HG03457 (cell line): Measurements from ENCODE around the gene KNCN.

Source experiments
- ATAC-seq: cut with Tn5 transposase; IDR thresholded peaks from one replicate; pipeline ENCODE4 v1.9.1; 2021; ENCODE audit warnings: moderate number of reproducible peaks; ENCODE audit not compliant: unreplicated experiment

Gene KNCN

DNA sequence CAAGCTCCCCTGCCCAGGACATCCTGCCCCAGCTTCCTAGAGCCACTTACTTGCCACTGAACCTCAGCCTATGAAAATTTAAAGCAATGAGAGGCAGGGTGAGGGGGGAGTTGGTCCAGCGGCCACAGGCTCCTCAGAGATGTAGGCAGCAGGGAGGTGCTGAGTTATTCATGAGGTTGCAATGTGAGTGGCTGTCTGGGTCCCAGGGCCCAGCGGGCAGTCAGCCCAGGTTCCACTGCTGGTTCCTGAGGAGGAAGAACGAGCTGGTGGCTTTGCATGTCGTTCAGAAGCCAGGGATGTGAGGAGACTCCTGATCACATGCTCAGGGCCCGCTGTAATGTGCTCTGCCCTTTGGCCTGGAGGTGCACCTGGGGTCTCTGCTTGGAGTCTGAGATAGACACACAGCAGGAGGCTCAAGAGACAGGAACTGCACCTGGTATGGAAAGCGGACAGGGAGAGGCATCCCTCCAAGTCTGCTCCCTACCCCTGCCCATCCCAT lies at the start of gene KNCN:
Gene KNCN (minus strand): TSS at position 51 of the 499 bp plus-strand sequence. CDS start 432 bp downstream, outside the sequence.
- ATAC-seq = no peak

GRCh38 chr1:46599059-46599970 lies 47.9 kb upstream of the KNCN start:
- ATAC-seq = no peak

GRCh38 chr1:46596846-46597245 lies 45.4 kb upstream of the KNCN start:
- no peak for ATAC-seq

DNA sequence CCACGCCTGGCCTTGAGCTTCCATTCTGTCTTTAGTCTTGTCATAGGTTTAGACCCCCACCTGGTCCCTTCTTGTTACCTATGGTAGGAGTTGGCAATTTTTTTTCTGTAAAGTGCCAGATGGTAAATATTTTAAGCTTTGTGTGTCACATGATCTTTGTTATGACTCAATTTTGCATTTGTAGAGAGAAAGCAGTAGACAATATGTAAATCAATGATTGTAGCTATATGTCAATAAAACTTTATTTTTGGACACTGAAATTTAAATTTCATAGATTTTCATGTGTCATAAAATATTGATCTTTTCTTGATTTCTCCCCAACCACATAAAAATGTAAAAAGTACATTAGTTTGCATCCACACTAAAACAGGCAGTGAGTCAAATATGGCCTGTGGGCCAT lies 44.6 kb upstream of the KNCN start:
- no peak for ATAC-seq

DNA sequence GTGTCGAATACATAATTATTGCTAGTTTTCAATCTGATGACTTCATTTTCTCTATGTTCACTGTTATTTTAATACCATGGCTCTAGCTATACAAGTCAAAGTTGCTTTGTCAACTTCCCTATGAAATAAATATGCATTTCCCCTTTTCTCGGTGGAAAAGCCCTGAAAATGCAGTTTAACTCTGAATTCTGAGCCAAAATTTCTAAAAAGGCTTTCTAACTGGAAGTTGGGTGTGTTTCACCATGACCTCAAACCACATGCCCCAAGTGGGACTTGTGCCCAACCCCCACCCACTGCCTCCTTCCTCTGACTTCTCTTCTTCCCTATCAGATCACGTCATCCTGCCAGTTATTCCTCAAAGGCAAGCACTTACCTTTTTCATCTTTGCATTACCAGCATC lies 43.7 kb upstream of the KNCN start:
- no peak for ATAC-seq

DNA sequence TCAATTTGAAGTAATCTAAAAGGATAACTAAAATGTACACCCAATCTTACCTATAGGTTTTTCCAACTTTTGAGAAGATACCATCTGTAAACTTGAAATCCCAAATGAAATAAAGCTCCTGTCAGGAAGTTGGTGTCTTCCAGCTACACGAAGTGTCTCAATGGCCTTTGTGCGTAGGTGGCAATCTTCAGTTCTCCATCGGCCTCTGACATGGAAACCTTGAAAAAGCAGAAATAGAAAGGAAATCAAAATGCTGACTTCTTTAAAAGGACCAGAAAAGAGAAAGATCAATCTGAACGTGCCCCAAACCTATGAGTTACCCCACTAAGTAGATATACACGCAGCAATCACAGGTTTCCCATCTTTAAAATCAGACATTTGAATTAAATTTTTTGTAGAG lies 42.6 kb upstream of the KNCN start:
- no peak for ATAC-seq

DNA sequence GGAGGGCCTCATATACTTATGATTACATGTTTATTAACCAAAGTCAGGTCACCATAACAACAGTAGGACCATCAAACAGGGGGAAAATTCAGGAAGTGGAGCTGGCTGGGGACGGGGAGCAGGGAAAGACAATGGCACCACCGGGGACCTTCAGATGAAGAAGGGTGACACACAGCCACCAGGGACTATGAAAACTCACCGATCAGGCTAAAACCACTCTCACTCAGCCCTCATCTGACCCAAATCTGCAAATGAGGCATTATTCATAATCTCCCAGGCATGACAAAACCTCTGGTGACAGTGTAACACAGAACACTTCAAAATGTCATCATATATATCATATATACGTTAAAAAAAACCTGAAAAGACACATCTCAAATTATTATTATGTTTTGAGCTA lies 41.4 kb upstream of the KNCN start:
- ATAC-seq = no peak

GRCh38 chr1:46589529-46589928 lies 38.1 kb upstream of the KNCN start:
- no peak for ATAC-seq

DNA sequence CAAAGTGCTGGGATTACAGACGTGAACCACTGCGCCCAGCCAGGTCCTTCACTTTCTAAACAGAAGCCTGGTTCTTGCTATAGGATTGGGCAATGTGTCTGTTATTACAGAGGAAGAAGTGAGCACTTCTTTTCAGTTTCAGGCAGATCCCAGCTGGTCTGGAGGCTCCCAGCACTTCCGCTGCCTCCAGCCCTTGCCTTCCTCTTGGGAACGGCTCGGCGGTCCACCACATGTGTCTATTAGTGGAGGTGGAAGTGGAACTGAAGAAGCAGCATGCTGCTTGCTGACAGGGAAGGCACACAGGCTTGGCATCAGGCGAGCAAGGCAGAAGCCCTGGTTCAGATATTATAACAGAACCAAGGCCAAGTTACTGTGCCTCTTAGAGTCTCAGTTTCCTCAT lies 35.6 kb upstream of the KNCN start:
- no peak for ATAC-seq

DNA sequence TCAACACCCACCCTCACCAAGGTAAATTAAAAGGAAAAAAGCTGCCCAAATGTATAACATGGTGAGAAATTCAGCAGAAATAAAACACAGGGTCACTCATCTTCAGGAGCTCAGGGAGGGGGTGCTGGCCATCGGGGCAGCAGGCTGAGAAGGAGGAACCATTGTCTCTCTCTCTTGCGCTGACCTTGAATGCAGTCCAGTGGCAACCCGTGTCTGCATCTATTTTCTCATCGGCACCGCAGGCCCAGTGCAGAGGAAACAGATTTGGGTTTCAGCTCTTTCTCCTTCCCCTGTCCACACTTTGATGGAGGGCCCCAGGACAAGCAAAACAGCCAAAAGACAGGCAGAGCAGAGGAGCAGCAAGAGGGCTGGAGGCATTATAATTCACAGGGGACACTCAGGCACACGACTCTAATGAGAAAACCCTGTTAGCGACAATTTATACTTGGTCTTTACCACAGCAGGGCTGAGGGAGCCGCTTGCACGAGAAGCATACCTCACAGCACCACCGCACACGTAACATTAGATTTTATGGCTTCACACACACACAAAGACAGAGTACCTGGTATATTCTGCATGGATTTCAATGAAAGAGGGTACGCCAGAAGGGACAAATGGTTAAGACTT lies 34.0 kb upstream of the KNCN start:
- no peak for ATAC-seq

DNA sequence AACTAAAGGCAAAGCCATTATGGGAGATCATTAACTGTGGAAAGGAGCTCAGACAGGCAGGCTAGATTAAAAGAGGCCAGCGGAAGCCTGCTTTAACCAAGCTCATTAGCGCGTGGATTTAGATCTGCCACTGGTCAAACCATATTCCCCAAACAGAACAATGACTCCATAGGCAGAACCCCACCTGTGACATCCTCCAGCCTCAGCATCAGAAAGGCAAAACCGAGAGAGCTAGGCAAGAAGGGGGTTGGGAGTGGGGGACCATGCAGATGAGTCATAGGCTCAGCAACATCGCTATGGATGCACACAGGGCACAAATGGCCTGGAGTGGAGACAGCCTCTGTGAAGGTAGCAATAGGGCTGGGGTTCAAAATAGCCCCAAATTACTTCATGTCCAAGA lies 32.0 kb upstream of the KNCN start:
- ATAC-seq = no peak

GRCh38 chr1:46582972-46583371 lies 31.5 kb upstream of the KNCN start:
- no peak for ATAC-seq

DNA sequence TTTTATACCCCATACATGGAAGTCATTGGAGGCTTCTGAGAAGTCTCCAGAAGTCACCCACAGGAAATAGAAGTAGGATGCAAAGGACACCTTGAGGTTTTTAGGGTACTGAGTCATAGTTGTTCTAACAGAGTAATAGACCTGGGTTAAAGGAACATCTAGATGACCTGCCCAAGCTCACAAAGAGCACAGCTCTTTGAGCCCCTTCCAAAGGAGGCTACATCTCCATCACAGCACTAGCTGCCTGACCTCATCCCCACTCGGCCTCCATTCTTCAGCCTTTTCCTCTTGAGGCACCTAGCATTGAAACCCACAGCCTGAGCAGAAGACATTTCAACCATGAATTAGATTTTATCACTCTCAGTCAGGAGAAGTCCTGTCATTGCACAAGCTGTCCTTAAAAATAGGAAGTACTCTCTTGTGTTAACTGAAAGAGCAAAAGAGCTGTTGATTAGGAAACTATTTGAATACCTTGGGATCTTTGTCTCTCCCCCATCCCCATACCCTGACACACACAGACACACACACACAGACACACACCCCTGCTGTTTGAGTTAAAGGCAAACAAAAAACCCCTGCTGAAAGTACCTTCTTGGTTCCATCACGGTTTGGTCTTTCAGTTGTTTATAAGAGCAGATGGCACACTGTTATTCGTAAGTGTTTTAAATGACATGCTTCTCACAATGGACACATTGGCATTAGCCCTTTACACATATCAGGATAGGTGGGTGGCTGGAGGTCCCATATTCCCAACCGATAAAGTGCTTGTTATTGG lies 30.4 kb upstream of the KNCN start:
- ATAC-seq = no peak

DNA sequence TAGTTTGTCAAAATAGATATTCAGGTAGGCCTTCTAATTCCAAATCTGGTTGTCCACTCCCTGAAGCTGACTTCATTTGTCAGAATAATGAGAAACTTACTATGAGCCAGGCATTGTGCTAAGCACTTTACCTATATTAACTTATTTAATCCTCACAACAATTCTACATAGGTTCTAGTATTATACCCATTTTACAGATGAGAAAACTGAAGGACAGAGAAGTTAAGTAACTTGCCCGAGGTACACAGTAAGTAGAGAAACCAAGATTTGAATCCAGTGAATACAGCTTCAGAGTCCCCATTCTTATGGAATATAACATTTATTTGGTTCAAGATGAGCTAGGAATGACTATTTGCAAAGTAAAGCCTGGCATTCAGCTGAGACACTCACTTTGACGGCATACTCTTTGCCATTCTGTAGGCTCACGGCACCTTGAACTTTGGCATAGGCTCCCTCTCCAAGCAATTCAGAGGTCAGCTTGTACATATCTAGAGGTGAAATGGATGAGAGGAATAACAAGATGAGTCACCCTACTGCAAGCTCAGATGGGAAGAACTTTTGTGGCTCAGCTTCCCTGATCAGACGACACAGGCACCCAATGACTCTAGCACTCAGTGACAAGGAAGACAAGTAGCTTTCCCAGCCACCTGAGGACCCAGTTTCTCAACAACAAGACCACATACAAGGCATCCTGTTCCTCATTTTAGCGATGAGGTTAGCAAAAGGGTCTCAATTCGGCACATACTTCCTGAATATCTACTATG lies 28.9 kb upstream of the KNCN start:
- ATAC-seq = no peak

DNA sequence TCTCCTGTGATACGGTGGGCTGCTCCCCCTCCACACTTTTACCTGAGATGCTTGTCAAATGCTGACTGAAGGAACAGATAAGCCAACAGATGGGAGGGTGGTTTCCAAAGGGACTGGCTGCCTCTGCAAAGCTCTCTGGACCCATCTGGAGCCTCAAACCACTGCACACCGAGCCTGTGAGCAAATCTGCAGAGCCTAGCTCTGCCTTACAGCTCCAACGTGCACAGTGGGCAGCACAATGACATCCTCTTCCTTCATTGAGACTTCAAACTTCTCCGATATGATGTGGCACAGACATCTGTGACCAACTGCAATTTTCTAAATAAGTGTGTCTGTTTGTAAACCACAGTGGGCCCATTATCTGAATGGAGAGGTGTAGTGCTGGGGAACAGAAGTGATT lies 26.2 kb upstream of the KNCN start:
- no peak for ATAC-seq

- no peak for ATAC-seq
Measured at GRCh38 chr1:46576596-46576995, 25.1 kb upstream of the KNCN start.

GRCh38 chr1:46575778-46576177 lies 24.3 kb upstream of the KNCN start:
- no peak for ATAC-seq

- no peak for ATAC-seq
Measured at GRCh38 chr1:46575300-46575699, 23.9 kb upstream of the KNCN start.

GRCh38 chr1:46571691-46572225 lies 20.3 kb upstream of the KNCN start:
- ATAC-seq = no peak
